ENCODE data around the gene ZSCAN4. TPM values are rescaled to one million over a fixed set of nuclear protein-coding genes. Genes with fewer than 3 reads are reported as not detected.

Gene ZSCAN4
- polyA plus RNA-seq, 1 donor (not counting 4 experiments of a cell fraction or from before 2014, with no cell fraction given), result 0.18 TPM

DNA sequence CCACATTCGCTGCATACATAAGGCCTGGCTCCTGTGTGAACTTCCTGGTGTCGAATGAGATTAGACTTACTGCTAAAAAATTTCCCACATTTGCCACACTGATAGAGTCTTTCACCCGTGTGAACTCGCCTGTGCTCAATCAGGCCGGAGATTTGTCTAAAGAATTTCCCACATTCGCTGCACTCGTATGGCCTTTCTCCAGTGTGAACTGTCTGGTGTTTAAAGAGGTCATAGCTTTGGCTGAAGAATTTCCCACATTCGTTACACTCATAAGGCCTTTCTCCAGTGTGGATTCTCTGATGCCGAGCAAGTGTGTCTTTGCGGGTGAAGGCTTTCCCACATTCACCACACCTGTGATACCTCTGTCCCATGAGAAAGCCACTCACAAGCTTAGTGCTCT lies 52.1 kb downstream of the ZSCAN4 start:
- Histone ChIP-seq H4K20me1 (ENCODE audit: control insufficient read depth, extremely low read depth, insufficient read depth, low read length) (no peaks in the 10 kb centered on the region), H3K36me3 (ENCODE audit: control insufficient read depth in 2 of 2, extremely low read depth in 1 of 2, insufficient read depth in 2 of 2, low read length in 2 of 2) (peaks cover 15 to 16% of the 10 kb centered on the region in 2 experiments), H3K79me2 (ENCODE audit: control insufficient read depth, insufficient read depth, low read length) (no peaks in the 10 kb centered on the region), H3K4me3 (ENCODE audit: control insufficient read depth in 2 of 3, extremely low read depth in 1 of 3, insufficient read depth in 2 of 3, low read depth in 1 of 3, low read length in 3 of 3) (no peak overlapping the region), H3K9me1 (ENCODE audit: control insufficient read depth, extremely low read depth, insufficient read depth, low read length) (no peaks in the 10 kb centered on the region), H3K9ac (ENCODE audit: control insufficient read depth, extremely low read depth, insufficient read depth, low read length) (no peak overlapping the region), H3K4me1 (ENCODE audit: control insufficient read depth, extremely low read depth, insufficient read depth, low read length) (no peaks in the 10 kb centered on the region), H2AFZ (ENCODE audit: control insufficient read depth, low read length) (no peak overlapping the region), H3K9me3 (ENCODE audit: control insufficient read depth, low read depth, low read length) (peaks cover 8% of the 10 kb centered on the region), H3K27ac (ENCODE audit: control insufficient read depth, insufficient read depth, low read length) (no peak overlapping the region), H3K27me3 (ENCODE audit: control insufficient read depth, extremely low read depth, insufficient read depth, low read length) (no peaks in the 10 kb centered on the region), H3K4me2 (ENCODE audit: control insufficient read depth, extremely low read depth, insufficient read depth, low read depth, low read length) (no peak overlapping the region)
- DNase-seq (ENCODE audit: low read depth, low spot score), result no peak
- FAIRE-seq, result no peak
- TF ChIP-seq EZH2 (IDR thresholded peaks at IDR 0.05; ENCODE audit: low read length), result no peak
- TF ChIP-seq, protein P1, sequence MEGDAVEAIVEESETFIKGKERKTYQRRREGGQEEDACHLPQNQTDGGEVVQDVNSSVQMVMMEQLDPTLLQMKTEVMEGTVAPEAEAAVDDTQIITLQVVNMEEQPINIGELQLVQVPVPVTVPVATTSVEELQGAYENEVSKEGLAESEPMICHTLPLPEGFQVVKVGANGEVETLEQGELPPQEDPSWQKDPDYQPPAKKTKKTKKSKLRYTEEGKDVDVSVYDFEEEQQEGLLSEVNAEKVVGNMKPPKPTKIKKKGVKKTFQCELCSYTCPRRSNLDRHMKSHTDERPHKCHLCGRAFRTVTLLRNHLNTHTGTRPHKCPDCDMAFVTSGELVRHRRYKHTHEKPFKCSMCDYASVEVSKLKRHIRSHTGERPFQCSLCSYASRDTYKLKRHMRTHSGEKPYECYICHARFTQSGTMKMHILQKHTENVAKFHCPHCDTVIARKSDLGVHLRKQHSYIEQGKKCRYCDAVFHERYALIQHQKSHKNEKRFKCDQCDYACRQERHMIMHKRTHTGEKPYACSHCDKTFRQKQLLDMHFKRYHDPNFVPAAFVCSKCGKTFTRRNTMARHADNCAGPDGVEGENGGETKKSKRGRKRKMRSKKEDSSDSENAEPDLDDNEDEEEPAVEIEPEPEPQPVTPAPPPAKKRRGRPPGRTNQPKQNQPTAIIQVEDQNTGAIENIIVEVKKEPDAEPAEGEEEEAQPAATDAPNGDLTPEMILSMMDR (optimal IDR thresholded peaks at IDR 0.05 in 1 of 3, IDR thresholded peaks at IDR 0.05 in 1 of 3, conservative IDR thresholded peaks at IDR 0.05 in 1 of 3; ENCODE audit: extremely low read depth in 1 of 3, insufficient read depth in 2 of 3, low read length in 3 of 3), result no peak
- dilution Hi-C loops (cut with MboI; ENCODE audit: extremely low pct_ligation_motif_present, low sequenced_read_pairs), result no loop called here

Other genes starting within 250 kb of the ZSCAN4 start
- gene ZNF749, start 233.6 kb upstream of the ZSCAN4 start, polyA plus RNA-seq, result 5.7 to 6.8 TPM (median 6.3 TPM) in 3 replicates
- gene VN1R1, start 211.8 kb upstream of the ZSCAN4 start, polyA plus RNA-seq, result 0.09 to 0.46 TPM (median 0.17 TPM) in 3 replicates
- 5.2 to 5.4 TPM (median 5.3 TPM) in 3 replicates for gene ZNF772, start 191.4 kb upstream of the ZSCAN4 start, polyA plus RNA-seq
- gene ZNF419, start 181.2 kb upstream of the ZSCAN4 start, polyA plus RNA-seq, result 7.0 to 13.4 TPM (median 11.9 TPM) in 3 replicates
- gene ZNF773, start 169.0 kb upstream of the ZSCAN4 start, polyA plus RNA-seq, result 5.4 to 8.8 TPM (median 7.9 TPM) in 3 replicates
- gene ZNF549, start 141.6 kb upstream of the ZSCAN4 start, polyA plus RNA-seq, result 5.6 to 7.7 TPM (median 6.3 TPM) in 3 replicates
- 6.2 to 8.9 TPM (median 7.3 TPM) in 3 replicates for gene ZNF550, start 109.1 kb upstream of the ZSCAN4 start, polyA plus RNA-seq
- 4.4 to 5.5 TPM (median 5.0 TPM) in 3 replicates for gene ZNF416, start 90.0 kb upstream of the ZSCAN4 start, polyA plus RNA-seq
- 3.5 to 4.5 TPM (median 3.9 TPM) in 3 replicates for gene ZIK1, start 84.8 kb upstream of the ZSCAN4 start, polyA plus RNA-seq
- gene ZNF530, start 69.0 kb upstream of the ZSCAN4 start, polyA plus RNA-seq, result 3.6 to 4.2 TPM (median 3.9 TPM) in 3 replicates
- 10.7 to 12.9 TPM (median 12.1 TPM) in 3 replicates for gene ZNF134, start 54.7 kb upstream of the ZSCAN4 start, polyA plus RNA-seq
- 9.4 to 19.5 TPM (median 15.5 TPM) in 3 replicates for gene ZNF211, start 35.8 kb upstream of the ZSCAN4 start, polyA plus RNA-seq
- 7.2 to 8.5 TPM (median 8.3 TPM) in 3 replicates for gene ZNF551, start 13.0 kb downstream of the ZSCAN4 start, polyA plus RNA-seq
- gene ZNF154, start 40.3 kb downstream of the ZSCAN4 start, polyA plus RNA-seq, result 1.7 to 2.8 TPM (median 2.3 TPM) in 3 replicates
- gene ZNF671, start 58.7 kb downstream of the ZSCAN4 start, polyA plus RNA-seq, result 3.7 to 4.7 TPM (median 4.4 TPM) in 3 replicates
- gene ZNF776, start 77.9 kb downstream of the ZSCAN4 start, polyA plus RNA-seq, result 5.4 to 7.4 TPM (median 6.9 TPM) in 3 replicates
- gene ZNF586, start 100.7 kb downstream of the ZSCAN4 start, polyA plus RNA-seq, result 6.6 to 9.6 TPM (median 7.2 TPM) in 3 replicates
- 4.4 to 8.9 TPM (median 8.0 TPM) in 3 replicates for gene ZNF552, start 146.0 kb downstream of the ZSCAN4 start, polyA plus RNA-seq
- gene ZNF587B, start 161.4 kb downstream of the ZSCAN4 start, polyA plus RNA-seq, result 8.5 to 12.8 TPM (median 11.8 TPM) in 3 replicates
- gene ZNF587, start 180.9 kb downstream of the ZSCAN4 start, polyA plus RNA-seq, result 8.2 to 14.4 TPM (median 14.0 TPM) in 3 replicates
- gene ZNF814, start 220.1 kb downstream of the ZSCAN4 start, polyA plus RNA-seq, result 13.8 to 17.2 TPM (median 17.2 TPM) in 3 replicates
- 2.9 to 6.1 TPM (median 5.8 TPM) in 3 replicates for gene ZNF417, start 247.7 kb downstream of the ZSCAN4 start, polyA plus RNA-seq

All from keratinocyte (primary cell).